Suprapubic skin (tissue), 4 donors: ENCODE measurements around the gene PLA2G3.

ENCODE experiments used
- CTCF ChIP-seq, 2 donors: fragments of 200-600 bp in 1 of 2; fragments of 450-650 bp in 1 of 2; sonication (generic) in 1 of 2; IDR thresholded peaks; one replicate each; pipeline ENCODE4 v1.5.1; 2016 to 2019; ENCODE audit warnings: antibody characterized with exemption in 2 of 2, mild to moderate bottlenecking in 1 of 2, moderate library complexity in 1 of 2
- EP300 ChIP-seq: sonication (generic); formaldehyde crosslinking; IDR thresholded peaks from one replicate; pipeline ENCODE4 v1.6.1; 2017; ENCODE audit warnings: antibody characterized with exemption
- POLR2A ChIP-seq, 2 donors: fragments of 450-650 bp; IDR thresholded peaks; one replicate each; pipeline ENCODE4 v1.6.1; 2017; ENCODE audit warnings: antibody characterized with exemption in 2 of 2, mild to moderate bottlenecking in 2 of 2, moderate library complexity in 2 of 2
- POLR2AphosphoS5 ChIP-seq, 3 donors: sonication (generic); formaldehyde crosslinking; IDR thresholded peaks; one replicate each; pipeline ENCODE4 v1.6.1; 2017; ENCODE audit warnings: antibody characterized with exemption in 3 of 3

GRCh38 chr22:31086703-31087330 lies 53.5 kb downstream of the PLA2G3 start:
- no peak for TF ChIP-seq POLR2A (IDR thresholded peaks at IDR 0.05)
- TF ChIP-seq CTCF (IDR thresholded peaks at IDR 0.05): no peak
- TF ChIP-seq POLR2AphosphoS5 (IDR thresholded peaks at IDR 0.05): no peak
- TF ChIP-seq EP300: no peak
